WTC11 (cell line): Measurements from ENCODE around the gene PCBD1.

Experiments
- FOXP1 ChIP-seq: sonication (generic); formaldehyde crosslinking; IDR thresholded peaks from 2 replicates; pipeline ENCODE4 v1.8.0; 2022; ENCODE audit warnings: missing genetic modification reagents, mild to moderate bottlenecking, moderate library complexity, borderline replicate concordance
- NR1H2 ChIP-seq: sonication (generic); formaldehyde crosslinking; IDR thresholded peaks from 2 replicates; pipeline ENCODE4 v1.9.0; 2021; ENCODE audit warnings: mild to moderate bottlenecking, moderate library complexity, missing genetic modification reagents
- NR2C2 ChIP-seq: sonication (generic); formaldehyde crosslinking; IDR thresholded peaks from 2 replicates; pipeline ENCODE4 v1.8.0; 2022; ENCODE audit warnings: mild to moderate bottlenecking, missing genetic modification reagents
- TF ChIP-seq, protein P1 (sequence below): fragments of 200-600 bp; IDR thresholded peaks from 2 replicates; pipeline ENCODE4 v1.8.0; 2022; ENCODE audit warnings: antibody characterized with exemption
- TF ChIP-seq, protein P2 (sequence below): sonication (generic); formaldehyde crosslinking; IDR thresholded peaks from 2 replicates; pipeline ENCODE4 v1.8.1; 2023; ENCODE audit warnings: mild to moderate bottlenecking, moderate library complexity, missing genetic modification reagents

DNA sequence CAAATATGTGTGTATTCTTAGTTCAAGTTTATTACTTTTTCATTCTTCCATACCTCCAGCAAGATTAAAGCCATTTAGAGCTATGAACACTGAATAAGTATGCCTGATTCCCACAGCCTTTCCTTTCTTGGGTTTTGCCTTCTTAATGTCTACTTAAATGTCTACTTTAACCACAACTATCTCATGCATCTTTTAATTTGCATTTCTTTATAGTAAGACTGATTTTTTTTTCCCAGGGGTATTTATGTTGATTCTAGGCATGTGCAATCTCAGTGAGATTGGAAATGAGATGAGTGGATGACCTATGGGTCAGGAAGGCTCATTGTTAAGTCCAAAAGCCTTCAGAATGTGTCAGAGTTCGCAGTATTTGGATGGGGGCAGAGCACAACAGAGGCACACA lies 3.6 kb downstream of the PCBD1 start:
- TF ChIP-seq, protein P1, sequence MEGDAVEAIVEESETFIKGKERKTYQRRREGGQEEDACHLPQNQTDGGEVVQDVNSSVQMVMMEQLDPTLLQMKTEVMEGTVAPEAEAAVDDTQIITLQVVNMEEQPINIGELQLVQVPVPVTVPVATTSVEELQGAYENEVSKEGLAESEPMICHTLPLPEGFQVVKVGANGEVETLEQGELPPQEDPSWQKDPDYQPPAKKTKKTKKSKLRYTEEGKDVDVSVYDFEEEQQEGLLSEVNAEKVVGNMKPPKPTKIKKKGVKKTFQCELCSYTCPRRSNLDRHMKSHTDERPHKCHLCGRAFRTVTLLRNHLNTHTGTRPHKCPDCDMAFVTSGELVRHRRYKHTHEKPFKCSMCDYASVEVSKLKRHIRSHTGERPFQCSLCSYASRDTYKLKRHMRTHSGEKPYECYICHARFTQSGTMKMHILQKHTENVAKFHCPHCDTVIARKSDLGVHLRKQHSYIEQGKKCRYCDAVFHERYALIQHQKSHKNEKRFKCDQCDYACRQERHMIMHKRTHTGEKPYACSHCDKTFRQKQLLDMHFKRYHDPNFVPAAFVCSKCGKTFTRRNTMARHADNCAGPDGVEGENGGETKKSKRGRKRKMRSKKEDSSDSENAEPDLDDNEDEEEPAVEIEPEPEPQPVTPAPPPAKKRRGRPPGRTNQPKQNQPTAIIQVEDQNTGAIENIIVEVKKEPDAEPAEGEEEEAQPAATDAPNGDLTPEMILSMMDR, result no peak
- no peak for TF ChIP-seq NR1H2 (CRISPR knock-in tag)
- no peak for TF ChIP-seq FOXP1 (CRISPR knock-in tag)
- TF ChIP-seq NR2C2, result no peak
- TF ChIP-seq, protein P2, sequence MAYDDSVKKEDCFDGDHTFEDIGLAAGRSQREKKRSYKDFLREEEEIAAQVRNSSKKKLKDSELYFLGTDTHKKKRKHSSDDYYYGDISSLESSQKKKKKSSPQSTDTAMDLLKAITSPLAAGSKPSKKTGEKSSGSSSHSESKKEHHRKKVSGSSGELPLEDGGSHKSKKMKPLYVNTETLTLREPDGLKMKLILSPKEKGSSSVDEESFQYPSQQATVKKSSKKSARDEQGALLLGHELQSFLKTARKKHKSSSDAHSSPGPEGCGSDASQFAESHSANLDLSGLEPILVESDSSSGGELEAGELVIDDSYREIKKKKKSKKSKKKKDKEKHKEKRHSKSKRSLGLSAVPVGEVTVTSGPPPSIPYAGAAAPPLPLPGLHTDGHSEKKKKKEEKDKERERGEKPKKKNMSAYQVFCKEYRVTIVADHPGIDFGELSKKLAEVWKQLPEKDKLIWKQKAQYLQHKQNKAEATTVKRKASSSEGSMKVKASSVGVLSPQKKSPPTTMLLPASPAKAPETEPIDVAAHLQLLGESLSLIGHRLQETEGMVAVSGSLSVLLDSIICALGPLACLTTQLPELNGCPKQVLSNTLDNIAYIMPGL (CRISPR knock-in tag), result no peak
